ENCODE measurements around the gene TFPI. TPM values are rescaled to one million over a fixed set of nuclear protein-coding genes. Genes with fewer than 3 reads are reported as not detected.
A peak's percentile ranks its signal among the peaks of the same experiment; 100 is the strongest.
"Not testable (repeated sequence)": the region's sequence is repeated elsewhere in the genome, so short reads cannot be mapped to it uniquely, and the experiment has no call there.

Gene TFPI
- total RNA-seq, 6 experiments from 2014 or later, result 145 to 223 (median 189) TPM

- no peaks in the 10 kb centered on the region for H3K27me3 ChIP-seq
- intact Hi-C loops (cut with DNase I), result loop anchor here in 1 of 2 donors (5.0 kb wide), 1 partner anchor 75 kb away; no protein-coding TSS in a partner anchor
- H3K9me3 ChIP-seq, result no peaks in the 10 kb centered on the region
- H3K27ac ChIP-seq, result no peak overlapping the region
- H3K4me1 ChIP-seq, result peaks cover 0 to 3% (median 0%) of the 10 kb centered on the region in 4 donors
- 86% methylated on average over 2 of the region's 2 CpGs for WGBS (ENCODE audit: insufficient coverage, low coverage, low lambda C conversion rate, missing lambda C conversion rate)
- ATAC-seq (peak; percentile 48 to 67 (median 56)), DNase-seq (no peak)
- H3K36me3 ChIP-seq, result no peaks in the 10 kb centered on the region
- TF ChIP-seq POLR2A (IDR thresholded peaks at IDR 0.05), result no peak
- no peak for TF ChIP-seq CTCF (IDR thresholded peaks at IDR 0.05)
- no peak overlapping the region for H3K4me3 ChIP-seq
Observed at GRCh38 chr2:187577310-187577709, 23.1 kb upstream of the TFPI start.

- no peaks in the 10 kb centered on the region for H3K9me3 ChIP-seq
- H3K27me3 ChIP-seq, result no peaks in the 10 kb centered on the region
- TF ChIP-seq POLR2A (IDR thresholded peaks at IDR 0.05) (no peak), CTCF (IDR thresholded peaks at IDR 0.05) (no peak)
- H3K36me3 ChIP-seq, result no peaks in the 10 kb centered on the region
- peaks cover 0 to 3% (median 0%) of the 10 kb centered on the region in 4 donors for H3K4me1 ChIP-seq
- intact Hi-C loops (cut with DNase I), result loop anchor here in 1 of 2 donors (5.0 kb wide), 1 partner anchor 75 kb away; no protein-coding TSS in a partner anchor
- peak in 1 of 4 donors; percentile 47 for ATAC-seq
- no peak overlapping the region for H3K4me3 ChIP-seq
- no peak for DNase-seq
- no peak overlapping the region for H3K27ac ChIP-seq
Observed at GRCh38 chr2:187576906-187577305, 22.7 kb upstream of the TFPI start.

GRCh38 chr2:187575751-187576067, 21.5 kb upstream of the TFPI start:
- 12% methylated on average over 1 of the region's 1 CpG for WGBS (ENCODE audit: insufficient coverage, low coverage, low lambda C conversion rate, missing lambda C conversion rate)
- no peak overlapping the region for H3K4me3 ChIP-seq
- TF ChIP-seq POLR2A (IDR thresholded peaks at IDR 0.05), result no peak
- H3K27me3 ChIP-seq, result no peaks in the 10 kb centered on the region
- H3K27ac ChIP-seq, result peak overlapping the region; percentile 2 to 14 (median 6)
- H3K4me1 ChIP-seq, result no peaks in the 10 kb centered on the region
- H3K9me3 ChIP-seq, result no peaks in the 10 kb centered on the region
- DNase-seq (no peak), ATAC-seq (no peak)
- no peaks in the 10 kb centered on the region for H3K36me3 ChIP-seq
- intact Hi-C loops (cut with DNase I), result loop anchor here in 1 of 2 donors (5.0 kb wide), 1 partner anchor 73 kb away; no protein-coding TSS in a partner anchor

GRCh38 chr2:187574969-187575750, 20.9 kb upstream of the TFPI start:
- WGBS (ENCODE audit: insufficient coverage, low coverage, low lambda C conversion rate, missing lambda C conversion rate), result 33% methylated on average over 3 of the region's 3 CpGs
- Histone ChIP-seq H3K27ac (peak overlapping the region in 2 of 3 donors; percentile 6 to 14), H3K4me1 (no peaks in the 10 kb centered on the region), H3K27me3 (no peaks in the 10 kb centered on the region), H3K4me3 (no peak overlapping the region), H3K36me3 (no peaks in the 10 kb centered on the region), H3K9me3 (no peaks in the 10 kb centered on the region)
- intact Hi-C loops (cut with DNase I), result loop anchor here in 1 of 2 donors (5.0 kb wide), 1 partner anchor 73 kb away; no protein-coding TSS in a partner anchor
- TF ChIP-seq POLR2A (IDR thresholded peaks at IDR 0.05) (no peak), CTCF (IDR thresholded peaks at IDR 0.05) (no peak)
- no peak for DNase-seq
- peak; percentile 43 to 80 (median 68) for ATAC-seq

GRCh38 chr2:187573722-187574121, 19.5 kb upstream of the TFPI start:
- Histone ChIP-seq H3K4me3 (no peak overlapping the region), H3K9me3 (no peaks in the 10 kb centered on the region), H3K27ac (no peak overlapping the region), H3K4me1 (no peaks in the 10 kb centered on the region), H3K36me3 (no peaks in the 10 kb centered on the region), H3K27me3 (no peaks in the 10 kb centered on the region)
- WGBS (ENCODE audit: insufficient coverage, low coverage, low lambda C conversion rate, missing lambda C conversion rate), result 82% methylated on average over 2 of the region's 2 CpGs
- TF ChIP-seq POLR2A (IDR thresholded peaks at IDR 0.05), result no peak
- no peak for TF ChIP-seq CTCF (IDR thresholded peaks at IDR 0.05)
- DNase-seq, result no peak
- intact Hi-C loops (cut with DNase I), result no loop called here
- ATAC-seq, result no peak

GRCh38 chr2:187571996-187572395, 17.8 kb upstream of the TFPI start:
- ATAC-seq; intact Hi-C loops (cut with DNase I): not testable (repeated sequence)
- WGBS (ENCODE audit: insufficient coverage, low coverage, low lambda C conversion rate, missing lambda C conversion rate), result 80% methylated on average over 5 of the region's 5 CpGs

More at GRCh38 chr2:187571996-187572395, 17.8 kb upstream of the TFPI start:
- H3K27me3 ChIP-seq, H3K4me1 ChIP-seq, DNase-seq, H3K36me3 ChIP-seq, H3K27ac ChIP-seq, H3K9me3 ChIP-seq, H3K4me3 ChIP-seq: not testable (repeated sequence)
